ENCODE measurements around the gene USP24. TPM values are rescaled to one million over a fixed set of nuclear protein-coding genes. Genes with fewer than 3 reads are reported as not detected.

The USP24 gene
- total RNA-seq, 1 experiment from 2014 or later: 35.3 TPM

GRCh38 chr1:55057956-55058298, 157.2 kb downstream of the USP24 start:
- no peak overlapping the region for H4K91ac ChIP-seq (ENCODE audit: insufficient read length, low read depth, low read length)
- Mint-ChIP-seq H3K4me3 (no peak overlapping the region), H3K27me3 (ENCODE audit: low read depth) (no peaks in the 10 kb centered on the region), H3K9me3 (no peaks in the 10 kb centered on the region), H3K36me3 (ENCODE audit: insufficient read depth in 1 of 3, low read depth in 3 of 3) (peaks cover 14 to 70% (median 40%) of the 10 kb centered on the region in 3 experiments; a peak in 6 of 7 replicates), H3K27ac (no peak overlapping the region), H3K4me1 (no peaks in the 10 kb centered on the region)
- DNase-seq: no peak
- H3K9ac ChIP-seq (ENCODE audit: extremely low read depth, insufficient read length, low read length): no peak overlapping the region
- peaks cover 4% of the 10 kb centered on the region for H4K20me1 ChIP-seq (ENCODE audit: control insufficient read depth, insufficient read depth, insufficient read length)
- no peak overlapping the region for H2BK12ac ChIP-seq (ENCODE audit: insufficient read length, low read depth, low read length)
- no peak overlapping the region for H3K4me2 ChIP-seq (ENCODE audit: insufficient read depth, insufficient read length, low read length)
- no peak overlapping the region for H3K18ac ChIP-seq (ENCODE audit: insufficient read length, low read depth, low read length)
- H4K5ac ChIP-seq (ENCODE audit: insufficient read length, low read depth, low read length): no peak overlapping the region
- H2AK5ac ChIP-seq (ENCODE audit: insufficient read length, low read length): no peak overlapping the region
- no peaks in the 10 kb centered on the region for H3K4me1 ChIP-seq (ENCODE audit: insufficient read depth, low read length)
- H3K56ac ChIP-seq (ENCODE audit: insufficient read length, low read depth, low read length): no peak overlapping the region
- H2BK120ac ChIP-seq (ENCODE audit: low read depth, low read length, poor library complexity, severe bottlenecking): no peak overlapping the region
- H3K27ac ChIP-seq (ENCODE audit: insufficient read length, low read depth, low read length): no peak overlapping the region
- H3K23ac ChIP-seq (ENCODE audit: insufficient read length, low read depth, low read length): no peak overlapping the region
- H3K79me2 ChIP-seq (ENCODE audit: insufficient read depth, low read length): no peaks in the 10 kb centered on the region
- H3K79me1 ChIP-seq (ENCODE audit: insufficient read depth, low read depth, low read length, poor library complexity, severe bottlenecking): no peaks in the 10 kb centered on the region
- H3K23me2 ChIP-seq (ENCODE audit: insufficient read length, low read depth, low read length, poor library complexity, severe bottlenecking): no peaks in the 10 kb centered on the region
- no peaks in the 10 kb centered on the region for H3K27me3 ChIP-seq (ENCODE audit: insufficient read depth, low read length)
- no CpG with 5 or more reads among the region's 6 CpGs for WGBS (ENCODE audit: extremely low coverage, insufficient read length, low lambda C conversion rate)
- H3T11ph ChIP-seq (ENCODE audit: low read length): no peak overlapping the region
- H2BK15ac ChIP-seq (ENCODE audit: low read depth, low read length): no peak overlapping the region
- no peak overlapping the region for H4K8ac ChIP-seq (replicated peaks; ENCODE audit: insufficient read length, low read depth, low read length)
- no peak overlapping the region for H2AFZ ChIP-seq (ENCODE audit: low read length)
- H3K4ac ChIP-seq (ENCODE audit: low read depth, low read length): no peak overlapping the region
- no peak overlapping the region for H3K14ac ChIP-seq (ENCODE audit: insufficient read depth, low read length)
- no peak overlapping the region for H2BK5ac ChIP-seq (ENCODE audit: insufficient read length, low read length)
- no peaks in the 10 kb centered on the region for H3K9me3 ChIP-seq (ENCODE audit: control insufficient read depth, low read depth, low read length)
- no peak for TF ChIP-seq CTCF (conservative IDR thresholded peaks at IDR 0.05)
- no peak overlapping the region for H2BK20ac ChIP-seq (ENCODE audit: low read depth, low read length, poor library complexity, severe bottlenecking)

Measured in H9 (cell line).